Activated CD8-positive, alpha-beta T cell treated with anti-CD3 and anti-CD28 coated beads, Interleukin-2, amount 10 ng/mL, durations not matched to agents 7 days and 5 days (primary cell): ENCODE measurements around the gene TEF. TPM values are rescaled to one million over a fixed set of nuclear protein-coding genes. Genes with fewer than 3 reads are reported as not detected.

ENCODE experiments used
- ATAC-seq: fragments of 150-1000 bp; cut with Tn5 transposase; one replicate; pipeline ENCODE4 v1.10.0; 2021; ENCODE audit warnings: moderate library complexity
- CTCF ChIA-PET: fragments of 350-600 bp; sonication (Branson Sonifier 250); formaldehyde crosslinking; loops from one replicate; lab custom pipeline; 2021; ENCODE audit warnings: antibody characterized with exemption; lab: Charles Lee
- POLR2A ChIA-PET: fragments of 350-600 bp; sonication (Branson Sonifier 250); formaldehyde crosslinking; loops from one replicate; lab custom pipeline; 2021; ENCODE audit warnings: antibody characterized with exemption; lab: Charles Lee
- DNase-seq: peaks from one replicate; pipeline ENCODE4 v3.0.0-alpha.2; 2020
- H3K27ac Mint-ChIP-seq: one replicate; pipeline ENCODE4 v1.8.0; 2021; ENCODE audit warnings: mild to moderate bottlenecking, mixed read lengths
- H3K27me3 Mint-ChIP-seq: one replicate; pipeline ENCODE4 v1.8.0; 2021; ENCODE audit warnings: low read depth, mixed read lengths
- H3K36me3 Mint-ChIP-seq: one replicate; pipeline ENCODE4 v1.8.0; 2021; ENCODE audit warnings: low read depth, mixed read lengths
- H3K4me1 Mint-ChIP-seq: one replicate; pipeline ENCODE4 v1.8.0; 2021; ENCODE audit warnings: low read depth, mixed read lengths
- H3K4me3 Mint-ChIP-seq: one replicate; pipeline ENCODE4 v1.8.0; 2021; ENCODE audit warnings: mild to moderate bottlenecking, mixed read lengths
- H3K9me3 Mint-ChIP-seq: one replicate; pipeline ENCODE4 v1.8.0; 2022; ENCODE audit warnings: mixed read lengths; ENCODE audit not compliant: insufficient read depth
- total RNA-seq, 2 experiments: library from RNA; stranded (reverse); gene quantifications; one replicate each; pipeline ENCODE4 v1.2.3, GENCODE V29; 2021

The TEF gene
- total RNA-seq, 2 experiments from 2014 or later, result 2.9 to 3.0 TPM

DNA sequence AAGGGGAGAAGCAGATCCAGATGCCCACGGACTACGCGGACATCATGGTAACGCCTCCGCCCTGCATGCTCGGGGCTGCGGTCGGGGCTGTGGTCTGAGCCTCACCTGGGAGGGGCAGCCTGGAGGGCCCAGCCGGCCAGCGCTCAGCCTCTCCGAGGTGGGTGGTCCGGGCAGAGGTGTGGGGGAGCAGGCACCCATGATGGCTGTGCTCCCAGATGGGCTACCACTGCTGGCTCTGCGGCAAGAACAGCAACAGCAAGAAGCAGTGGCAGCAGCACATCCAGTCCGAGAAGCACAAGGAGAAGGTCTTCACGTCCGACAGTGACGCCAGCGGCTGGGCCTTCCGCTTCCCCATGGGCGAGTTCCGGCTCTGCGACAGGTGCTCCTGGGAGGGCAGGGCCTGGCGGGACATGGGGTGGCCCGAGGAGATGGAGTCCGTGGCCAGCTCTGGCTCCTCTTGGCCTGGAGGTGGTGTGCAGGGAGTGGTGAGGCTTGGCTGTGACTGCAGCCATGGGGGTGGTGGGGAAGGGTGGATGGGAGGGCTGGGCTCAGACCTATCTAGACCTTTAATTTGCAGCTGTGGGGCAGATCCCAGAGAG is 25.2 kb upstream of the TEF start:
- Mint-ChIP-seq H3K27me3 (no peaks in the 10 kb centered on the region), H3K4me3 (no peak overlapping the region), H3K9me3 (no peaks in the 10 kb centered on the region), H3K36me3 (peaks cover 19% of the 10 kb centered on the region), H3K4me1 (no peaks in the 10 kb centered on the region), H3K27ac (no peak overlapping the region)
- ATAC-seq (no peak), DNase-seq (no peak)
- ChIA-PET CTCF (no interaction called here), POLR2A (no interaction called here)

DNA sequence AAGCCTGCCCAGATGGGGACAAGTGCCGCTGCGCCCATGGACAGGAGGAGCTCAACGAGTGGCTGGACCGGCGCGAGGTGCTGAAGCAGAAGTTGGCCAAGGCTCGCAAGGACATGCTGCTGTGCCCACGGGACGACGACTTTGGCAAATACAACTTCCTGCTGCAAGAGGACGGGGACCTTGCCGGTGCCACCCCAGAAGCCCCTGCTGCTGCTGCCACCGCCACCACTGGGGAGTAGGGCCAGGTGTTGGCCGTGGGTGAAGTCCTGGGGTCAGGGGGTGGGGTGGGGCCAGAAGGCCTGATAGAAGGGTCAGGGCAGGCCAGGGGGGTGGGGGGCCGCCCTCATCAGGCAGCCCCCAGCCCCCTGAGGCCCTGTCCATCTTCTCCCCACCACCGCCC is 24.6 kb upstream of the TEF start:
- Mint-ChIP-seq H3K27me3 (no peaks in the 10 kb centered on the region), H3K9me3 (no peaks in the 10 kb centered on the region), H3K27ac (no peak overlapping the region), H3K36me3 (peaks cover 17% of the 10 kb centered on the region), H3K4me1 (no peaks in the 10 kb centered on the region), H3K4me3 (no peak overlapping the region)
- POLR2A ChIA-PET, result no interaction called here
- DNase-seq (no peak), ATAC-seq (no peak)
- CTCF ChIA-PET, result no interaction called here

DNA sequence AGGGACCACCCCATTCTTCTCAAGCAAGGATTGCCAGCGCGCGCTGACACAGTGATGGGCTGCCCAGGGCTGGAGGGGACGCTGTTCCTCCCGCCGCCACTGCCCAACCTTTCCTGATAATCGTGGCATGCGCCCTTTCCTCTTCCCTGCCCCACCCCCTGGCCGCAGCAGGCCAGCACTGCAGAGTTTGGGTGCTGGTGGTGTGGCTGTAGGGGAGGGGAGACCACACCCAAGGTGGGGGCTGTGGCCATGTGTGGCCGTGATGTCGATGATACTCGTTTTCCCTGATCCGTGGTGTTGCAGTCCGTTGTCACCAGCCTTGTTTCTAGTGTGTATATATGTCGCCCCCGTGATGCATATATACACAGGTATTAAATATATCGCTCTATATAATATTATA is 22.8 kb upstream of the TEF start:
- ATAC-seq (no peak), DNase-seq (no peak)
- ChIA-PET CTCF (no interaction called here), POLR2A (no interaction called here)
- no peaks in the 10 kb centered on the region for H3K4me1 Mint-ChIP-seq
- no peaks in the 10 kb centered on the region for H3K9me3 Mint-ChIP-seq
- no peak overlapping the region for H3K4me3 Mint-ChIP-seq
- H3K27ac Mint-ChIP-seq, result no peak overlapping the region
- no peaks in the 10 kb centered on the region for H3K27me3 Mint-ChIP-seq
- H3K36me3 Mint-ChIP-seq, result peaks cover 11% of the 10 kb centered on the region

DNA sequence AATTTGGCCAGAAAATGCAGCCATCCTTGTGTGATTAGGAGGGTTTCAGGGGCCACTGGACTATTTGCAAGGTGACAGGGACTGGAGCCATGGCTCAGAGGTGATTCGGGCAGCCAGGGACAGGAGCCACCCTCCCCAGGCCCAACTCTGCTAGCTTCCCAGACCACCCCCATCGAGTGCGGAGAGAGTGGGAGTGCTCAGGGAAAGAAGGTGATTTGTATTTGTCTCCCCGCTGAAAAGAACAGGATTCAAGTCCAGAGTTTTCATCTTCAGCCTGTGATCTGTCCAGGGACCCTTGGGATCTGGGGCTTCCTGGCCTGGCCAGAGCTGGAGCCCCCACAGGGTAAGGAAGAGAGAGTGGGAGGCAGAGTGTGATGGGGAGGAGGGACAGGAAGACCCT is 22.4 kb upstream of the TEF start:
- ATAC-seq (no peak), DNase-seq (no peak)
- H3K36me3 Mint-ChIP-seq, result peaks cover 8% of the 10 kb centered on the region
- ChIA-PET CTCF (no interaction called here), POLR2A (no interaction called here)
- no peaks in the 10 kb centered on the region for H3K4me1 Mint-ChIP-seq
- H3K9me3 Mint-ChIP-seq, result no peaks in the 10 kb centered on the region
- H3K27ac Mint-ChIP-seq, result no peak overlapping the region
- no peak overlapping the region for H3K4me3 Mint-ChIP-seq
- no peaks in the 10 kb centered on the region for H3K27me3 Mint-ChIP-seq

DNA sequence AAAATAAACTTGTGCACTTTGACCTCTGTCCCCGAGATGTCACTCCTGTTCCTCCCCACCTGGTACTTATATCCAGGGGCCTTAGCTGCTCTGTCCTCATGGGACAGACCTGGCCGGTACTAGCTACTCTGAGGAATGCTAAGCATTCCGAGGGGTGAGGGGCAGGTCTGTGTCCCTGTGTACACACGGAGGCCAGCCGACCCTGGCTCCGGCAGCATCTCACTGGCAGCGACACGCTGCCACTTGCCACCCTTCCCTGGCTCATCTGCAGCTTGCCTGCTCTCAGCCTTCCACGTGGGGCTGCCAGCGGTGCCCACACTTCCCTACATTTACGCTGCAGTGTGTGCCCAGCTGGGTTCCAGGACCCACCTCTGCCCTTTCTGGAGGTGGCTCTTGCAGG is 21.6 kb upstream of the TEF start:
- H3K9me3 Mint-ChIP-seq, result no peaks in the 10 kb centered on the region
- no peak overlapping the region for H3K27ac Mint-ChIP-seq
- no peaks in the 10 kb centered on the region for H3K4me1 Mint-ChIP-seq
- ChIA-PET POLR2A (no interaction called here), CTCF (no interaction called here)
- H3K4me3 Mint-ChIP-seq, result no peak overlapping the region
- peaks cover 4% of the 10 kb centered on the region for H3K36me3 Mint-ChIP-seq
- no peaks in the 10 kb centered on the region for H3K27me3 Mint-ChIP-seq
- ATAC-seq (no peak), DNase-seq (no peak)

DNA sequence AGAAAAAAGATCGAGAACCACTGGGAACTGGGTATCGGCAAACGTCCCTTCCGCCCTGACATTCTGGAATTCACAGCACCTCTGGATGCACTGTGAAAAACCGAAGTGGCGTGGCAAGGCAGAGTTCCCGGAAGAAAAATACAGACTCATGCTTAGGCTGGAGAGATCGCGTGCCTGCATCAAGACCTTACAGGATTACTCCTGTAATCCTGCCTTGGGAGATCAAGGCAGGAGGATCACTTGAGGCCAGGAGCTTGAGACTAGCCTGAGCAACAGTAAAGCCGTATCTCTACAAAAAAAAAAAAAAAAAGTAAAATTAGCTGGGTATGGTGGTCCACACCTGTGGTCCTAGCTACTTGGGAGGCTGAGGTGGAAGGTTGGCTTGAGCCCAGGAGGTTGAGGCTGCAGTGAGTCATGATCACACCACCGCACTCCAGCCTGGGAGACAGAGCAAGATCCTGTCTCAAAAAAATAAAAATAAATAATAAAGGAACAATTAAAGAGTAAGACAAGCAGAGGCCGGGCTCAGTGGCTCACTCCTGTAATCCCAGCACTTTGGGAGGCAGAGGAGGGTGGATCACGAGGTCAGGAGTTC is 19.9 kb upstream of the TEF start:
- ATAC-seq (no peak), DNase-seq (no peak)
- no peak overlapping the region for H3K27ac Mint-ChIP-seq
- H3K36me3 Mint-ChIP-seq, result peaks cover 4% of the 10 kb centered on the region
- no peaks in the 10 kb centered on the region for H3K9me3 Mint-ChIP-seq
- no peaks in the 10 kb centered on the region for H3K4me1 Mint-ChIP-seq
- ChIA-PET CTCF (no interaction called here), POLR2A (no interaction called here)
- H3K27me3 Mint-ChIP-seq, result peaks cover 7% of the 10 kb centered on the region
- H3K4me3 Mint-ChIP-seq, result no peak overlapping the region

DNA sequence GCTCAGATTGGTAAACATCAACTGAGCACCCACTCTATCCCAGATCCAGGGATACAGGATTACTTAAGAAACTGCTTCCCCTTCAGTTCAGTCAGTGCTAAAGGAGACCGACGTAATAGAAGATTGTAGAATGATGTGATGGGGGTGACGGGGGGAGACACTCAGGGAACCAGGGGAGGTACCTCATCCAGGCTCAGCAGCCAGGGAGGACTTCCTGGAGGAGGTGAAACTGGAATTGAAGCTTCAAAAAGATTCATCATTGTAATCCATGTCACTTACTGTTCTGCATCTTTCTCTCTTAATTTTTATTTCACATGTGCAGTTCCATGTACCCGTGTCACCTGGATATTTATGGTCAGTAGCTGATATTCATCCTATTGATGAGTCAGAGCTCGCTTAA is 19.1 kb upstream of the TEF start:
- ChIA-PET CTCF (no interaction called here), POLR2A (no interaction called here)
- H3K36me3 Mint-ChIP-seq, result no peaks in the 10 kb centered on the region
- no peak for DNase-seq
- H3K9me3 Mint-ChIP-seq, result no peaks in the 10 kb centered on the region
- no peaks in the 10 kb centered on the region for H3K4me1 Mint-ChIP-seq
- no peak for ATAC-seq
- H3K27me3 Mint-ChIP-seq, result peaks cover 7% of the 10 kb centered on the region
- no peak overlapping the region for H3K27ac Mint-ChIP-seq
- no peak overlapping the region for H3K4me3 Mint-ChIP-seq

DNA sequence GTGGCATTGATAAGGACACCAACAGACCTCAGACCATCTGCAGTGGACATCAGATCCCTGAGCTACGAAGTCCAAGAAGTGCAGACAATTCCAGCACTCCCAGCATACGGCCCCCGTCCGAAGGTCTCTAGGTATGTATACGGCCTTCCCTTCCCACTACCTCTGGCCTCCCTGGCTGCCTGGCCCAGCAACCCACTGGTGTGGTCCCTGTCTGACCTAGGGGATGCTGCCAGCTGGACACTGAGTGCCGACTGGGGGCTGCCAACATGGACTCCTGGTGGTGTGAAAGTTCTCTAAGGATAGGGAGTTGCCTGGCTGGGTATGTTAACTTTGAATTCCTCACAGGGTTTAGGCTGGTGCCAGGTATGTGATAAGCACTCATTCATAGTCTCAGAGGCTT is 17.5 kb upstream of the TEF start:
- CTCF ChIA-PET, result no interaction called here
- Mint-ChIP-seq H3K4me3 (no peak overlapping the region), H3K9me3 (no peaks in the 10 kb centered on the region), H3K4me1 (no peaks in the 10 kb centered on the region), H3K27ac (no peak overlapping the region), H3K36me3 (no peaks in the 10 kb centered on the region), H3K27me3 (peaks cover 10% of the 10 kb centered on the region)
- DNase-seq (no peak), ATAC-seq (no peak)
- POLR2A ChIA-PET, result no interaction called here

DNA sequence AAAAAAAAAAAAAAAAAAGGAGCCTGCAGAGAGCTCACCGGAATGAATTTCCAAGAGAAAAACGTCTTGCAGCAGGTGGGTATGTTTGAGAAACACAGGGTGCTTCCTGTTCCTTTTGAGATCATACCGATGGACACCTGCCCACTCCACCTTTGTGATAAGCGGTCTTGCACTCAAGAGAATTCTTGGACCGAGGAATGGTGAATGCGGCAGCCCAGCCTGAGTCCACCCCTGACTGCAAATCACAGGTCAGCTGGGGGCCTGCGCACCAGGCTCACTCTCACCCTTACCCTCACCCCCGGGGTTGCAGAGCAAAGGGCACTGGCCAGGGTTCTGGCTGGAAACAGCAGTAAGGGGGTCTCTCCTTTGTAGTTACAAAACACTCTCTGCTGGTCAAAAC is 16.8 kb upstream of the TEF start:
- Mint-ChIP-seq H3K9me3 (no peaks in the 10 kb centered on the region), H3K36me3 (no peaks in the 10 kb centered on the region), H3K27me3 (peaks cover 13% of the 10 kb centered on the region), H3K4me1 (no peaks in the 10 kb centered on the region), H3K27ac (no peak overlapping the region), H3K4me3 (no peak overlapping the region)
- ATAC-seq (no peak), DNase-seq (no peak)
- ChIA-PET CTCF (no interaction called here), POLR2A (interaction anchor here (1.2 kb wide), 1 partner anchor 17 kb away, joined by 3 read pairs; the partner anchor contains the start of gene TEF)

DNA sequence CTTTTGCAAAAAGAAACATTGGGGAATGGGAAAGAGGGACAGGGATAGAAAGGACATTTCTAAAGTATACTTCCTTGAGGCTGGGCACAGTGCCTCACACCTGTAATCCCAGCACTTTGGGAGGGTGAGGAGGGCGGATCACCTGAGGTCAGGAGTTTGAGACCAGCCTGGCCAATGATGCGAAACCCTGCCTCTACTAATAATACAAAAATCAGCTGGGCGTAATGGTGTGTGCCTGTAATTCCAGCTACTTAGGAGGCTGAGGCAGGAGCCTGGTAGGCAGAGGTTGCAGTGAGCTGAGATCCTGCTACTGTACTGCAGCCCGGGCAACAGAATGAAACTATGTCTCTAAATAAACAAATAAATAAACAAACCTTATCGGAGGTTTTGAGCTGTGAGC is 16.3 kb upstream of the TEF start:
- DNase-seq (no peak), ATAC-seq (no peak)
- no peaks in the 10 kb centered on the region for H3K36me3 Mint-ChIP-seq
- CTCF ChIA-PET, result interaction anchor here (0.7 to 1.8 kb wide), 2 partner anchors 152 to 414 kb away, joined by 3 to 5 read pairs; no protein-coding TSS in a partner anchor
- H3K27ac Mint-ChIP-seq, result no peak overlapping the region
- POLR2A ChIA-PET, result interaction anchor here (1.2 kb wide), 1 partner anchor 16 kb away, joined by 3 read pairs; the partner anchor contains the start of gene TEF
- H3K4me3 Mint-ChIP-seq, result no peak overlapping the region
- H3K27me3 Mint-ChIP-seq, result peaks cover 13% of the 10 kb centered on the region
- H3K4me1 Mint-ChIP-seq, result no peaks in the 10 kb centered on the region
- H3K9me3 Mint-ChIP-seq, result no peaks in the 10 kb centered on the region

DNA sequence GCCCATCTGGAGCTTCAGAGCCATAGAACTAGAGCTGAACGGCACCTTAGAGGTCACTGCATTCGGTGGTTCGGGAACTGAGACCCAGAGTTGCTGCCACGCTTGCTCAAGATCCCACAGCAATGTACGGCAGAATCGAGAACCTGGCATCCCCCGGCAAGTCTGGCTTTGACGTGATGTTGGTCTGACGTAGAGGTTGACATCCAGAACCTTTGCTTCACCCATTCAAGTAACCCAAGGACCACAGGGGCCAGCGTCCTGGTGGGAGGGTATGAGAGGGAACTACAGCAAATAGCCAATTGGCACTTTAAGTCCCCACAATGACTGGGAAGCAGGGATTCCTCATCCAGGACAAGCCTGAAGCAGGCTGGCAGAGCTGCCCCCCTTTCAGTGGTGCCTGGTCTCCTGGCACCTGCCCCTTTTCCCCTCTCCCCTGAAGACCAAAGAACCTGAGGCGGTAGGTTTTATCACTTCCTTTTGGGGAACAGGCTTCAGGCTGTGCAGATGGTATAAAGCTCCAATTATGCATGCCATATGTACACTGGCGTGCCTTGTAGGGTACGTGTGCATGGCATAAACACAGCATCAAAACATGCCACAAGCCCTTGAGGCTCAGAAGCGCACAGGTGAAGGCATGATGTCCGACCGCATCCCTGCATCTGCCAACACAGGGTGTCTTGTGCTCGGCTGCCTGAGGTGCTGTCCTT is 15.3 kb upstream of the TEF start:
- Mint-ChIP-seq H3K36me3 (no peaks in the 10 kb centered on the region), H3K4me1 (no peaks in the 10 kb centered on the region), H3K9me3 (no peaks in the 10 kb centered on the region), H3K4me3 (no peak overlapping the region), H3K27me3 (peaks cover 13% of the 10 kb centered on the region), H3K27ac (no peak overlapping the region)
- ATAC-seq (peak; percentile 14), DNase-seq (no peak)
- ChIA-PET POLR2A (interaction anchor here (1.2 to 1.4 kb wide), 2 partner anchors 15 to 80 kb away, joined by 3 read pairs; partner anchors contain the start of genes RANGAP1 and TEF), CTCF (interaction anchor here (0.7 to 1.8 kb wide), 3 partner anchors 37 to 415 kb away, joined by 3 to 5 read pairs (median 3); no protein-coding TSS in a partner anchor)
